ENCODE measurements around the gene ASB2.

Gene ASB2

GRCh38 chr14:94009767-94010166, 33.4 kb upstream of the ASB2 start:
- no peak overlapping the region for H3K4me3 Mint-ChIP-seq
- H3K27me3 Mint-ChIP-seq: peaks cover 33% of the 10 kb centered on the region
- H3K36me3 Mint-ChIP-seq (ENCODE audit: low read depth): no peaks in the 10 kb centered on the region
- H3K4me1 Mint-ChIP-seq (ENCODE audit: low read depth): peaks cover 37% of the 10 kb centered on the region
- peak overlapping the region; percentile 13 for H3K27ac Mint-ChIP-seq
- no peaks in the 10 kb centered on the region for H3K9me3 Mint-ChIP-seq

- Mint-ChIP-seq H3K27me3 (peaks cover 39% of the 10 kb centered on the region), H3K36me3 (ENCODE audit: low read depth) (no peaks in the 10 kb centered on the region), H3K9me3 (no peaks in the 10 kb centered on the region), H3K4me1 (ENCODE audit: low read depth) (peaks cover 37% of the 10 kb centered on the region), H3K4me3 (no peak overlapping the region), H3K27ac (no peak overlapping the region)
Observed at GRCh38 chr14:94008234-94008633, 31.9 kb upstream of the ASB2 start.

- H3K4me3 Mint-ChIP-seq: no peak overlapping the region
- no peak overlapping the region for H3K27ac Mint-ChIP-seq
- H3K36me3 Mint-ChIP-seq (ENCODE audit: low read depth): no peaks in the 10 kb centered on the region
- no peaks in the 10 kb centered on the region for H3K9me3 Mint-ChIP-seq
- H3K4me1 Mint-ChIP-seq (ENCODE audit: low read depth): peaks cover 27% of the 10 kb centered on the region
- H3K27me3 Mint-ChIP-seq: peaks cover 32% of the 10 kb centered on the region
Observed at GRCh38 chr14:94005324-94006073, 29.1 kb upstream of the ASB2 start.

- Mint-ChIP-seq H3K36me3 (ENCODE audit: low read depth) (no peaks in the 10 kb centered on the region), H3K9me3 (no peaks in the 10 kb centered on the region), H3K27me3 (peaks cover 27% of the 10 kb centered on the region), H3K4me3 (no peak overlapping the region), H3K4me1 (ENCODE audit: low read depth) (peaks cover 24% of the 10 kb centered on the region), H3K27ac (no peak overlapping the region)
Observed at GRCh38 chr14:94004015-94004414, 27.6 kb upstream of the ASB2 start.

GRCh38 chr14:94003397-94003796, 27.0 kb upstream of the ASB2 start:
- Mint-ChIP-seq H3K4me1 (ENCODE audit: low read depth) (peaks cover 25% of the 10 kb centered on the region), H3K27ac (no peak overlapping the region), H3K4me3 (no peak overlapping the region), H3K9me3 (no peaks in the 10 kb centered on the region), H3K27me3 (peaks cover 27% of the 10 kb centered on the region), H3K36me3 (ENCODE audit: low read depth) (no peaks in the 10 kb centered on the region)

GRCh38 chr14:94001501-94002396, 25.4 kb upstream of the ASB2 start:
- H3K4me1 Mint-ChIP-seq (ENCODE audit: low read depth): peaks cover 34% of the 10 kb centered on the region

GRCh38 chr14:94001016-94001415, 24.6 kb upstream of the ASB2 start:
- H3K4me1 Mint-ChIP-seq (ENCODE audit: low read depth): peaks cover 40% of the 10 kb centered on the region
- H3K27me3 Mint-ChIP-seq: peaks cover 16% of the 10 kb centered on the region
- no peaks in the 10 kb centered on the region for H3K9me3 Mint-ChIP-seq
- H3K4me3 Mint-ChIP-seq: no peak overlapping the region
- H3K36me3 Mint-ChIP-seq (ENCODE audit: low read depth): no peaks in the 10 kb centered on the region
- no peak overlapping the region for H3K27ac Mint-ChIP-seq

More at GRCh38 chr14:94001501-94002396, 25.4 kb upstream of the ASB2 start:
- Mint-ChIP-seq H3K36me3 (ENCODE audit: low read depth) (no peaks in the 10 kb centered on the region), H3K27ac (peak overlapping the region; percentile 76), H3K9me3 (no peaks in the 10 kb centered on the region), H3K4me3 (peak overlapping the region; percentile 6), H3K27me3 (peaks cover 16% of the 10 kb centered on the region)

GRCh38 chr14:94000267-94000666, 23.9 kb upstream of the ASB2 start:
- Mint-ChIP-seq H3K36me3 (ENCODE audit: low read depth) (no peaks in the 10 kb centered on the region), H3K4me3 (no peak overlapping the region), H3K4me1 (ENCODE audit: low read depth) (peaks cover 48% of the 10 kb centered on the region), H3K27me3 (peaks cover 11% of the 10 kb centered on the region), H3K9me3 (no peaks in the 10 kb centered on the region), H3K27ac (no peak overlapping the region)

GRCh38 chr14:93999573-93999972, 23.2 kb upstream of the ASB2 start:
- Mint-ChIP-seq H3K4me3 (no peak overlapping the region), H3K36me3 (ENCODE audit: low read depth) (no peaks in the 10 kb centered on the region), H3K27me3 (peaks cover 4% of the 10 kb centered on the region), H3K9me3 (no peaks in the 10 kb centered on the region), H3K4me1 (ENCODE audit: low read depth) (peaks cover 55% of the 10 kb centered on the region), H3K27ac (peak overlapping the region; percentile 31)

- Mint-ChIP-seq H3K9me3 (no peaks in the 10 kb centered on the region), H3K27me3 (peaks cover 4% of the 10 kb centered on the region), H3K36me3 (ENCODE audit: low read depth) (no peaks in the 10 kb centered on the region), H3K4me1 (ENCODE audit: low read depth) (peaks cover 61% of the 10 kb centered on the region), H3K4me3 (no peak overlapping the region), H3K27ac (no peak overlapping the region)
Observed at GRCh38 chr14:93998871-93999403, 22.6 kb upstream of the ASB2 start.

GRCh38 chr14:93997916-93998870, 21.8 kb upstream of the ASB2 start:
- Mint-ChIP-seq H3K4me3 (no peak overlapping the region), H3K27ac (peak overlapping the region; percentile 63), H3K36me3 (ENCODE audit: low read depth) (no peaks in the 10 kb centered on the region)

GRCh38 chr14:93997082-93997481, 20.7 kb upstream of the ASB2 start, which contains the start of gene CCDC197:
Gene CCDC197 (plus strand): TSS chr14:93997301. CDS start chr14:93998132, 831 bp downstream.
- Mint-ChIP-seq H3K36me3 (ENCODE audit: low read depth) (no peaks in the 10 kb centered on the region), H3K27ac (peak within 1 kb of the TSS; percentile 68), H3K4me3 (peak within 1 kb of the TSS; percentile 44), H3K4me1 (ENCODE audit: low read depth) (peaks cover 64% of the 10 kb centered on the region), H3K9me3 (no peaks in the 10 kb centered on the region), H3K27me3 (peaks cover under 1% of the 10 kb centered on the region)

More at GRCh38 chr14:93997916-93998870, 21.8 kb upstream of the ASB2 start:
- Mint-ChIP-seq H3K27me3 (no peaks in the 10 kb centered on the region), H3K9me3 (no peaks in the 10 kb centered on the region), H3K4me1 (ENCODE audit: low read depth) (peaks cover 64% of the 10 kb centered on the region)

- Mint-ChIP-seq H3K9me3 (no peaks in the 10 kb centered on the region), H3K27ac (peak overlapping the region; percentile 78), H3K4me1 (ENCODE audit: low read depth) (peaks cover 60% of the 10 kb centered on the region), H3K4me3 (no peak overlapping the region), H3K36me3 (ENCODE audit: low read depth) (no peaks in the 10 kb centered on the region), H3K27me3 (peaks cover 3% of the 10 kb centered on the region)
Observed at GRCh38 chr14:93996130-93996695, 19.8 kb upstream of the ASB2 start.
